Activated CD4-positive, alpha-beta T cell treated with anti-CD3 and anti-CD28 coated beads, Interleukin-2, amount 10 ng/mL, durations not matched to agents 7 days and 5 days (primary cell): Measurements from ENCODE around the gene TEX48. TPM values are rescaled to one million over a fixed set of nuclear protein-coding genes. Genes with fewer than 3 reads are reported as not detected.

Source experiments
- CTCF ChIA-PET: fragments of 350-600 bp; sonication (Branson Sonifier 250); formaldehyde crosslinking; loops from one replicate; lab custom pipeline; 2021; ENCODE audit warnings: antibody characterized with exemption; lab: Charles Lee
- POLR2A ChIA-PET: fragments of 350-600 bp; sonication (Branson Sonifier 250); formaldehyde crosslinking; loops from one replicate; lab custom pipeline; 2021; ENCODE audit warnings: antibody characterized with exemption; lab: Charles Lee
- DNase-seq: peaks from one replicate; pipeline ENCODE4 v3.0.0-alpha.2; 2020
- H3K27ac Mint-ChIP-seq: one replicate; pipeline ENCODE4 v1.8.0; 2021; ENCODE audit warnings: mild to moderate bottlenecking, moderate library complexity, mixed read lengths
- H3K27me3 Mint-ChIP-seq: one replicate; pipeline ENCODE4 v1.8.0; 2021; ENCODE audit warnings: mixed read lengths
- H3K36me3 Mint-ChIP-seq: one replicate; pipeline ENCODE4 v1.8.0; 2021; ENCODE audit warnings: low read depth, mixed read lengths
- H3K4me1 Mint-ChIP-seq: one replicate; pipeline ENCODE4 v1.8.0; 2021; ENCODE audit warnings: mixed read lengths
- H3K4me3 Mint-ChIP-seq: one replicate; pipeline ENCODE4 v1.8.0; 2021; ENCODE audit warnings: mild to moderate bottlenecking, moderate library complexity, mixed read lengths
- H3K9me3 Mint-ChIP-seq: one replicate; pipeline ENCODE4 v1.8.0; 2021; ENCODE audit warnings: mixed read lengths
- total RNA-seq, 2 experiments: library from RNA; stranded (reverse); gene quantifications; one replicate each; pipeline ENCODE4 v1.2.3, GENCODE V29; 2021

Gene TEX48
- total RNA-seq, 2 experiments from 2014 or later = 0.83 to 0.97 TPM

- Mint-ChIP-seq H3K27ac (no peak overlapping the region), H3K4me1 (peaks cover 45% of the 10 kb centered on the region), H3K27me3 (peaks cover 3% of the 10 kb centered on the region), H3K9me3 (peaks cover 3% of the 10 kb centered on the region), H3K36me3 (peaks cover 10% of the 10 kb centered on the region), H3K4me3 (no peak overlapping the region)
- CTCF ChIA-PET = interaction anchor here (1.4 kb wide), 1 partner anchor 334 kb away, joined by 3 read pairs; no protein-coding TSS in a partner anchor
- POLR2A ChIA-PET = no interaction called here
- DNase-seq = no peak
Measured at GRCh38 chr9:114678795-114679194, 3.2 kb downstream of the TEX48 start.

- ChIA-PET POLR2A (no interaction called here), CTCF (interaction anchor here (1.0 to 1.7 kb wide), 3 partner anchors 229 to 342 kb away, joined by 3 to 6 read pairs (median 3); no protein-coding TSS in a partner anchor)
- no peak for DNase-seq
- Mint-ChIP-seq H3K4me3 (no peak overlapping the region), H3K27me3 (peaks cover 3% of the 10 kb centered on the region), H3K27ac (no peak overlapping the region), H3K4me1 (peaks cover 41% of the 10 kb centered on the region), H3K36me3 (peaks cover 8% of the 10 kb centered on the region), H3K9me3 (peaks cover 2% of the 10 kb centered on the region)
Measured at GRCh38 chr9:114678130-114678529, 3.9 kb downstream of the TEX48 start.

- Mint-ChIP-seq H3K27ac (no peak overlapping the region), H3K4me3 (no peak overlapping the region)
Measured at GRCh38 chr9:114677418-114677817, 4.6 kb downstream of the TEX48 start.

GRCh38 chr9:114676901-114677300 lies 5.1 kb downstream of the TEX48 start:
- peaks cover 5% of the 10 kb centered on the region for H3K27me3 Mint-ChIP-seq
- H3K4me1 Mint-ChIP-seq = peaks cover 33% of the 10 kb centered on the region
- peaks cover 8% of the 10 kb centered on the region for H3K36me3 Mint-ChIP-seq
- H3K4me3 Mint-ChIP-seq = no peak overlapping the region
- no peak for DNase-seq
- H3K27ac Mint-ChIP-seq = no peak overlapping the region
- peaks cover 2% of the 10 kb centered on the region for H3K9me3 Mint-ChIP-seq
- CTCF ChIA-PET = interaction anchor here (1.5 to 1.7 kb wide), 2 partner anchors 17 to 337 kb away, joined by 4 to 6 read pairs; no protein-coding TSS in a partner anchor
- POLR2A ChIA-PET = no interaction called here

More at GRCh38 chr9:114677418-114677817, 4.6 kb downstream of the TEX48 start:
- ChIA-PET CTCF (interaction anchor here (1.0 to 1.7 kb wide), 3 partner anchors 229 to 342 kb away, joined by 3 to 6 read pairs (median 3); no protein-coding TSS in a partner anchor), POLR2A (no interaction called here)
- Mint-ChIP-seq H3K27me3 (peaks cover 4% of the 10 kb centered on the region), H3K4me1 (peaks cover 36% of the 10 kb centered on the region), H3K36me3 (peaks cover 8% of the 10 kb centered on the region), H3K9me3 (peaks cover 2% of the 10 kb centered on the region)
- DNase-seq = no peak

- H3K4me3 Mint-ChIP-seq = no peak overlapping the region
- DNase-seq = no peak
- H3K9me3 Mint-ChIP-seq = peaks cover 9% of the 10 kb centered on the region
- ChIA-PET POLR2A (no interaction called here), CTCF (interaction anchor here (0.6 to 1.3 kb wide), 6 partner anchors 16 to 277 kb away, joined by 3 to 8 read pairs (median 3); no protein-coding TSS in a partner anchor)
- peaks cover 8% of the 10 kb centered on the region for H3K36me3 Mint-ChIP-seq
- no peak overlapping the region for H3K27ac Mint-ChIP-seq
- peaks cover 21% of the 10 kb centered on the region for H3K4me1 Mint-ChIP-seq
- H3K27me3 Mint-ChIP-seq = peaks cover 5% of the 10 kb centered on the region
Measured at GRCh38 chr9:114674798-114675540, 7.0 kb downstream of the TEX48 start.

- H3K4me3 Mint-ChIP-seq = no peak overlapping the region
- ChIA-PET CTCF (interaction anchor here (0.6 to 1.4 kb wide), 4 partner anchors 58 to 269 kb away, joined by 3 to 4 read pairs (median 3); no protein-coding TSS in a partner anchor), POLR2A (no interaction called here)
- H3K27me3 Mint-ChIP-seq = peaks cover 5% of the 10 kb centered on the region
- H3K4me1 Mint-ChIP-seq = peaks cover 21% of the 10 kb centered on the region
- H3K27ac Mint-ChIP-seq = no peak overlapping the region
- DNase-seq = no peak
- H3K9me3 Mint-ChIP-seq = peaks cover 9% of the 10 kb centered on the region
- H3K36me3 Mint-ChIP-seq = peaks cover 8% of the 10 kb centered on the region
Measured at GRCh38 chr9:114674076-114674797, 7.8 kb downstream of the TEX48 start.

GRCh38 chr9:114671605-114672004 lies 10.4 kb downstream of the TEX48 start:
- Mint-ChIP-seq H3K9me3 (peaks cover 9% of the 10 kb centered on the region), H3K4me1 (peaks cover 8% of the 10 kb centered on the region), H3K36me3 (peaks cover 8% of the 10 kb centered on the region), H3K4me3 (no peak overlapping the region), H3K27ac (no peak overlapping the region), H3K27me3 (peaks cover 2% of the 10 kb centered on the region)
- ChIA-PET CTCF (interaction anchor here (1.2 to 3.8 kb wide), 3 partner anchors 9 to 266 kb away, joined by 3 to 17 read pairs (median 5); partner anchors contain the start of gene TEX48), POLR2A (no interaction called here)
- no peak for DNase-seq

GRCh38 chr9:114669961-114670360 lies 12.0 kb downstream of the TEX48 start:
- Mint-ChIP-seq H3K36me3 (peaks cover 4% of the 10 kb centered on the region), H3K4me3 (no peak overlapping the region), H3K27me3 (peaks cover 2% of the 10 kb centered on the region), H3K4me1 (peaks cover 3% of the 10 kb centered on the region), H3K9me3 (peaks cover 9% of the 10 kb centered on the region), H3K27ac (no peak overlapping the region)
- DNase-seq = no peak
- POLR2A ChIA-PET = no interaction called here
- CTCF ChIA-PET = interaction anchor here (1.0 to 3.8 kb wide), 2 partner anchors 11 to 334 kb away, joined by 3 to 17 read pairs; partner anchors contain the start of gene TEX48

GRCh38 chr9:114668146-114668545 lies 13.8 kb downstream of the TEX48 start:
- H3K9me3 Mint-ChIP-seq = peaks cover 6% of the 10 kb centered on the region
- POLR2A ChIA-PET = no interaction called here
- no peaks in the 10 kb centered on the region for H3K4me1 Mint-ChIP-seq
- peaks cover 9% of the 10 kb centered on the region for H3K27me3 Mint-ChIP-seq
- H3K36me3 Mint-ChIP-seq = no peaks in the 10 kb centered on the region
- H3K27ac Mint-ChIP-seq = no peak overlapping the region
- DNase-seq = no peak
- no peak overlapping the region for H3K4me3 Mint-ChIP-seq
- CTCF ChIA-PET = no interaction called here

- H3K9me3 Mint-ChIP-seq = peaks cover 6% of the 10 kb centered on the region
Measured at GRCh38 chr9:114666851-114667250, 15.1 kb downstream of the TEX48 start.

GRCh38 chr9:114666401-114666800 lies 15.6 kb downstream of the TEX48 start:
- Mint-ChIP-seq H3K27ac (no peak overlapping the region), H3K9me3 (peaks cover 6% of the 10 kb centered on the region), H3K4me3 (no peak overlapping the region), H3K4me1 (peaks cover 4% of the 10 kb centered on the region), H3K27me3 (peaks cover 10% of the 10 kb centered on the region), H3K36me3 (no peaks in the 10 kb centered on the region)
- CTCF ChIA-PET = interaction anchor here (1.1 to 1.3 kb wide), 2 partner anchors 12 to 261 kb away, joined by 4 to 5 read pairs; no protein-coding TSS in a partner anchor
- POLR2A ChIA-PET = no interaction called here
- DNase-seq = no peak

More at GRCh38 chr9:114666851-114667250, 15.1 kb downstream of the TEX48 start:
- Mint-ChIP-seq H3K36me3 (no peaks in the 10 kb centered on the region), H3K27ac (no peak overlapping the region), H3K4me3 (no peak overlapping the region), H3K4me1 (peaks cover 4% of the 10 kb centered on the region), H3K27me3 (peaks cover 10% of the 10 kb centered on the region)
- no peak for DNase-seq
- CTCF ChIA-PET = interaction anchor here (1.1 kb wide), 1 partner anchor 13 kb away, joined by 4 read pairs; no protein-coding TSS in a partner anchor
- POLR2A ChIA-PET = no interaction called here

GRCh38 chr9:114664181-114664580 lies 17.8 kb downstream of the TEX48 start:
- POLR2A ChIA-PET = no interaction called here
- Mint-ChIP-seq H3K36me3 (no peaks in the 10 kb centered on the region), H3K27ac (no peak overlapping the region), H3K4me1 (peaks cover 4% of the 10 kb centered on the region), H3K9me3 (no peaks in the 10 kb centered on the region), H3K4me3 (no peak overlapping the region), H3K27me3 (peaks cover 10% of the 10 kb centered on the region)
- CTCF ChIA-PET = interaction anchor here (1.0 to 1.4 kb wide), 2 partner anchors 11 to 73 kb away, joined by 3 to 5 read pairs; no protein-coding TSS in a partner anchor
- DNase-seq = no peak
